Smooth muscle cell (in vitro differentiated cells): ENCODE data around the gene SAA1. TPM values are rescaled to one million over a fixed set of nuclear protein-coding genes. Genes with fewer than 3 reads are reported as not detected.
"Not testable (repeated sequence)": the region's sequence is repeated elsewhere in the genome, so short reads cannot be mapped to it uniquely, and the experiment has no call there.

ENCODE experiments used
- DNase-seq: peaks from one replicate; lab custom pipeline; 2025; ENCODE audit not compliant: unreplicated experiment; lab: John Stamatoyannopoulos, UW
- H2AFZ ChIP-seq: fragments of 200-600 bp; sonication (generic); 2 replicates; pipeline ENCODE4 v1.6.0; 2016; ENCODE audit warnings: antibody characterized with exemption, low read depth, mild to moderate bottlenecking
- H3F3A ChIP-seq: fragments of 200-600 bp; sonication (generic); 2 replicates; pipeline ENCODE4 v1.6.0; 2017; ENCODE audit warnings: antibody characterized with exemption, low read depth
- H3K27ac ChIP-seq: fragments of 200-600 bp; sonication (generic); 2 replicates; pipeline ENCODE4 v1.5.1; 2016; ENCODE audit warnings: low read depth, mild to moderate bottlenecking
- H3K27me3 ChIP-seq: fragments of 200-600 bp; sonication (generic); 2 replicates; pipeline ENCODE4 v1.6.1; 2016; ENCODE audit warnings: low read depth, mild to moderate bottlenecking
- H3K36me3 ChIP-seq: fragments of 200-600 bp; sonication (generic); 2 replicates; pipeline ENCODE4 v1.5.1; 2016; ENCODE audit warnings: low read depth
- H3K4me1 ChIP-seq: fragments of 200-600 bp; sonication (generic); 2 replicates; pipeline ENCODE4 v1.5.1; 2016; ENCODE audit warnings: low read depth
- H3K4me2 ChIP-seq: fragments of 200-600 bp; sonication (generic); 2 replicates; pipeline ENCODE4 v1.6.0; 2016; ENCODE audit warnings: mild to moderate bottlenecking
- H3K4me3 ChIP-seq: fragments of 200-600 bp; sonication (generic); 2 replicates; pipeline ENCODE4 v1.5.1; 2016; ENCODE audit warnings: mild to moderate bottlenecking
- H3K79me2 ChIP-seq: fragments of 200-600 bp; sonication (generic); 2 replicates; pipeline ENCODE4 v1.6.0; 2016; ENCODE audit warnings: low read depth, mild to moderate bottlenecking
- H3K9ac ChIP-seq: fragments of 200-600 bp; sonication (generic); 2 replicates; pipeline ENCODE4 v1.6.0; 2016; ENCODE audit warnings: low read depth
- H3K9me3 ChIP-seq: fragments of 200-600 bp; sonication (generic); replicated peaks from 2 replicates; pipeline ENCODE4 v1.5.1; 2016; ENCODE audit warnings: low read depth
- H4K20me1 ChIP-seq: fragments of 200-600 bp; sonication (generic); 2 replicates; pipeline ENCODE4 v1.6.0; 2016; ENCODE audit warnings: low read depth
- WGBS: methylation state at CpG from one replicate; pipeline ENCODE4 v1.1.7; 2016; ENCODE audit warnings: low lambda C conversion rate; 5-methylcytosine and 5-hydroxymethylcytosine counted together
- polyA plus RNA-seq: library from polyadenylated mRNA; unstranded; fragments of >200 nt; fragmentation: Nextera tagmentation; extraction: Ambion mirVana; gene quantifications from 2 replicates; pipeline ENCODE4 v1.2.1, GENCODE V29; 2016
- total RNA-seq: library from RNA; depleted of rRNA; stranded (reverse); fragments of >200 nt; gene quantifications from 2 replicates; pipeline ENCODE4 v1.2.3, GENCODE V29; 2014
- TF ChIP-seq, protein P1 (sequence below): fragments of 200-600 bp; sonication (generic); IDR thresholded peaks from 2 replicates; pipeline ENCODE4 v1.5.1; 2017; ENCODE audit warnings: borderline replicate concordance, mild to moderate bottlenecking, antibody characterized with exemption; ENCODE audit not compliant: insufficient read depth, poor library complexity, severe bottlenecking

Gene SAA1
- total and polyA plus RNA-seq, 2 experiments from 2014 or later, result 1.2 TPM; not detected in 1

- H3F3A ChIP-seq, result no peaks in the 10 kb centered on the region
- H3K79me2 ChIP-seq, result no peaks in the 10 kb centered on the region
- no peaks in the 10 kb centered on the region for H3K36me3 ChIP-seq
- H4K20me1 ChIP-seq, result no peaks in the 10 kb centered on the region
- no peak overlapping the region for H3K9ac ChIP-seq
- no peak overlapping the region for H2AFZ ChIP-seq
- no peak overlapping the region for H3K4me3 ChIP-seq
- DNase-seq, result no peak
- no peaks in the 10 kb centered on the region for H3K27me3 ChIP-seq
- H3K4me2 ChIP-seq, result no peak overlapping the region
- no peaks in the 10 kb centered on the region for H3K4me1 ChIP-seq
- H3K27ac ChIP-seq, result no peak overlapping the region
- TF ChIP-seq, protein P1, sequence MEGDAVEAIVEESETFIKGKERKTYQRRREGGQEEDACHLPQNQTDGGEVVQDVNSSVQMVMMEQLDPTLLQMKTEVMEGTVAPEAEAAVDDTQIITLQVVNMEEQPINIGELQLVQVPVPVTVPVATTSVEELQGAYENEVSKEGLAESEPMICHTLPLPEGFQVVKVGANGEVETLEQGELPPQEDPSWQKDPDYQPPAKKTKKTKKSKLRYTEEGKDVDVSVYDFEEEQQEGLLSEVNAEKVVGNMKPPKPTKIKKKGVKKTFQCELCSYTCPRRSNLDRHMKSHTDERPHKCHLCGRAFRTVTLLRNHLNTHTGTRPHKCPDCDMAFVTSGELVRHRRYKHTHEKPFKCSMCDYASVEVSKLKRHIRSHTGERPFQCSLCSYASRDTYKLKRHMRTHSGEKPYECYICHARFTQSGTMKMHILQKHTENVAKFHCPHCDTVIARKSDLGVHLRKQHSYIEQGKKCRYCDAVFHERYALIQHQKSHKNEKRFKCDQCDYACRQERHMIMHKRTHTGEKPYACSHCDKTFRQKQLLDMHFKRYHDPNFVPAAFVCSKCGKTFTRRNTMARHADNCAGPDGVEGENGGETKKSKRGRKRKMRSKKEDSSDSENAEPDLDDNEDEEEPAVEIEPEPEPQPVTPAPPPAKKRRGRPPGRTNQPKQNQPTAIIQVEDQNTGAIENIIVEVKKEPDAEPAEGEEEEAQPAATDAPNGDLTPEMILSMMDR, result no peak
- no peaks in the 10 kb centered on the region for H3K9me3 ChIP-seq
These were observed 6.8 kb upstream of the SAA1 start for GRCh38 chr11:18259259-18259658.

GRCh38 chr11:18261721-18262120 lies 4.3 kb upstream of the SAA1 start:
- Histone ChIP-seq H4K20me1 (no peaks in the 10 kb centered on the region), H3F3A (no peaks in the 10 kb centered on the region), H3K79me2 (no peaks in the 10 kb centered on the region), H3K9ac (no peak overlapping the region), H2AFZ (no peak overlapping the region), H3K4me1 (no peaks in the 10 kb centered on the region), H3K27ac (no peak overlapping the region), H3K4me3 (no peak overlapping the region), H3K9me3 (no peaks in the 10 kb centered on the region), H3K36me3 (no peaks in the 10 kb centered on the region), H3K27me3 (no peaks in the 10 kb centered on the region), H3K4me2 (no peak overlapping the region)
- DNase-seq, result no peak
- TF ChIP-seq, protein P1, result no peak
- 98% methylated on average over 14 of the region's 14 CpGs for WGBS

- H4K20me1 ChIP-seq, H3K9me3 ChIP-seq, H3K4me1 ChIP-seq, H3F3A ChIP-seq, H3K4me2 ChIP-seq, H3K27ac ChIP-seq, H2AFZ ChIP-seq, H3K4me3 ChIP-seq, H3K27me3 ChIP-seq, H3K36me3 ChIP-seq, H3K79me2 ChIP-seq, H3K9ac ChIP-seq, DNase-seq: not testable (repeated sequence)
- WGBS, result 59% methylated on average over 8 of the region's 8 CpGs
These were observed 3.2 kb upstream of the SAA1 start for GRCh38 chr11:18262681-18263350.

DNA sequence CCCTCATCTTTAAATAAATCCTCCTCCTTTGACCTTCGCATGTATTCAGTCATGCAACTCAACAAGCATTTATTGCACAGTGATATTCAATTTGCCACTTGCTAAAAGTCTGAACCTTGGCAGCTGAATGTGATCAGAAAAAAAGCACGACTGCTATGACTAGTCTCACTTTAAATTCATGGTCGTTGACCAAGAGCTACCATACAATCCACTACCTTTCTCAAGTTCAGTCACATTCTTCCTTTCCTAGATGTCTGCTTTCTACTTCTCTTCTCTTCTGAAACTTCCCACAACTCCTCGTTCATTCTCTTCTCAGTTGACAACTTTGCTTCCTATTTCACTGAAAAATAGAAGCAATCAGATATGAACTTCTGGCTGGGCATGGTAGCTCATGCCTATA lies 2.0 kb upstream of the SAA1 start:
- H3K4me2 ChIP-seq, result no peak overlapping the region
- H3K9ac ChIP-seq, result no peak overlapping the region
- no peaks in the 10 kb centered on the region for H3K36me3 ChIP-seq
- no peak overlapping the region for H3K27ac ChIP-seq
- no peaks in the 10 kb centered on the region for H3K79me2 ChIP-seq
- no peak overlapping the region for H2AFZ ChIP-seq
- no peak for DNase-seq
- no peaks in the 10 kb centered on the region for H3K27me3 ChIP-seq
- H3K4me1 ChIP-seq, result no peaks in the 10 kb centered on the region
- H4K20me1 ChIP-seq, result no peaks in the 10 kb centered on the region
- H3K4me3 ChIP-seq, result no peak overlapping the region
- TF ChIP-seq, protein P1, result no peak
- H3K9me3 ChIP-seq, result no peaks in the 10 kb centered on the region
- WGBS, result 82% methylated on average over 4 of the region's 4 CpGs
- H3F3A ChIP-seq, result no peaks in the 10 kb centered on the region
